G401 (cell line): ENCODE data around the gene PLEKHA7. TPM values are rescaled to one million over a fixed set of nuclear protein-coding genes. Genes with fewer than 3 reads are reported as not detected.

Experiments used
- DNase-seq: peaks from one replicate; pipeline ENCODE4 v3.0.0-alpha.2; 2015; ENCODE audit warnings: low spot score
- in situ Hi-C: cut with HindIII; loops from 2 replicates; pipeline ENCODE4 v1.10.0; 2016; ENCODE audit warnings: low sequenced_read_pairs, mixed read lengths
- total RNA-seq: library from RNA; depleted of rRNA; stranded (reverse); fragments of >200 nt; shearing (Covaris generic); gene quantifications from 2 replicates; pipeline ENCODE4 v1.2.3, GENCODE V29; 2014

PLEKHA7 gene
- total RNA-seq, 1 experiment from 2014 or later, result 0.03 TPM

GRCh38 chr11:16956538-16957153 is 57.6 kb downstream of the PLEKHA7 start:
- no peak for DNase-seq
- in situ Hi-C loops, result no loop called here

- in situ Hi-C loops, result no loop called here
These were observed 60.6 kb downstream of the PLEKHA7 start for GRCh38 chr11:16953663-16954062.

GRCh38 chr11:16946477-16947282 is 67.5 kb downstream of the PLEKHA7 start:
- DNase-seq, result no peak
- in situ Hi-C loops, result no loop called here

More at GRCh38 chr11:16953663-16954062, 60.6 kb downstream of the PLEKHA7 start:
- no peak for DNase-seq

- DNase-seq, result peak; percentile 13
- in situ Hi-C loops, result no loop called here
These were observed 68.3 kb downstream of the PLEKHA7 start for GRCh38 chr11:16945671-16946469.

GRCh38 chr11:16942911-16943310 is 71.3 kb downstream of the PLEKHA7 start:
- DNase-seq, result no peak
- in situ Hi-C loops, result no loop called here

GRCh38 chr11:16942342-16942741 is 71.9 kb downstream of the PLEKHA7 start:
- in situ Hi-C loops, result no loop called here
- no peak for DNase-seq

GRCh38 chr11:16941935-16942334 is 72.3 kb downstream of the PLEKHA7 start:
- in situ Hi-C loops, result no loop called here
- DNase-seq, result no peak

GRCh38 chr11:16938061-16938460 is 76.2 kb downstream of the PLEKHA7 start:
- DNase-seq, result no peak
- in situ Hi-C loops, result no loop called here

- in situ Hi-C loops, result no loop called here
- no peak for DNase-seq
These were observed 77.6 kb downstream of the PLEKHA7 start for GRCh38 chr11:16936643-16937042.

- in situ Hi-C loops, result no loop called here
- DNase-seq, result peak; percentile 55
These were observed 78.5 kb downstream of the PLEKHA7 start for GRCh38 chr11:16935518-16936302.

GRCh38 chr11:16933756-16934603 is 80.2 kb downstream of the PLEKHA7 start:
- in situ Hi-C loops, result no loop called here
- DNase-seq, result no peak

GRCh38 chr11:16933291-16933690 is 80.9 kb downstream of the PLEKHA7 start:
- peak; percentile 12 for DNase-seq
- in situ Hi-C loops, result no loop called here

- in situ Hi-C loops, result no loop called here
- DNase-seq, result no peak
These were observed 86.2 kb downstream of the PLEKHA7 start for GRCh38 chr11:16928044-16928443.

GRCh38 chr11:16926883-16927626 is 87.2 kb downstream of the PLEKHA7 start:
- in situ Hi-C loops, result no loop called here
- DNase-seq, result no peak

- in situ Hi-C loops, result no loop called here
- no peak for DNase-seq
These were observed 88.6 kb downstream of the PLEKHA7 start for GRCh38 chr11:16925561-16926065.

GRCh38 chr11:16924826-16925560 is 89.2 kb downstream of the PLEKHA7 start:
- in situ Hi-C loops, result no loop called here
- DNase-seq, result peak; percentile 11

GRCh38 chr11:16924462-16924825 is 89.8 kb downstream of the PLEKHA7 start:
- DNase-seq, result no peak
- in situ Hi-C loops, result no loop called here
